Epithelial cell of esophagus (primary cell): ENCODE results near the gene MAP2K5.

Experiments
- DNase-seq: peaks from one replicate; pipeline ENCODE4 v3.0.0; 2010; ENCODE audit warnings: low read depth
- H3K4me3 ChIP-seq: 2 replicates; pipeline ENCODE4 v1.5.1; 2011; ENCODE audit warnings: mild to moderate bottlenecking, low read length, control low read depth
- CTCF ChIP-seq: IDR thresholded peaks from 2 replicates; pipeline ENCODE4 v1.5.1; 2011; ENCODE audit warnings: low read depth, mild to moderate bottlenecking, low read length, control low read depth, inconsistent platforms; ENCODE audit not compliant: insufficient read depth; ENCODE audit errors: missing control alignments

Gene MAP2K5

GRCh38 chr15:67579164-67579563, 36.7 kb downstream of the MAP2K5 start:
- TF ChIP-seq CTCF, result no peak
- DNase-seq, result no peak
- no peak overlapping the region for H3K4me3 ChIP-seq

DNA sequence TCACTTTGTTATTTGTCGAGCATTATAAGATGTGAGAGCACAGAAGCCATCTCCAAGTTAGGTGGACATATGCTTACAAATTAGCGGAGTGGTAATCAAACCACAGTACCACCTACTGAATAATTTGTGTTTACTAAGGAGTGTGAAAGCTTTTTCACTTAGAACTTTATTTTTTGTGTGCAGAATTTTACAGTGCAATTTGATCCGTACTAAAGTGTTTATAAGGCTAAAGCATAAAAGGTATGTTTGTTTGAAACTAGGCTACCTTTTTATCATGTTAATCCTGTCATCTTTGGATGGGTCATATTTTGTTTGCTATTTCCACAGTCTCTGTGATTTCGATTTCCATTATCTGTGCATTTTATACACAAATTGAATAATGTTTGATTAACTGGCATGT, 37.5 kb downstream of the MAP2K5 start:
- H3K4me3 ChIP-seq, result no peak overlapping the region
- TF ChIP-seq CTCF, result no peak
- no peak for DNase-seq

- no peak for TF ChIP-seq CTCF
- DNase-seq, result no peak
- no peak overlapping the region for H3K4me3 ChIP-seq
Observed at GRCh38 chr15:67584157-67584556, 41.7 kb downstream of the MAP2K5 start.

GRCh38 chr15:67585681-67586080, 43.2 kb downstream of the MAP2K5 start:
- no peak overlapping the region for H3K4me3 ChIP-seq
- no peak for TF ChIP-seq CTCF
- DNase-seq, result no peak

- no peak overlapping the region for H3K4me3 ChIP-seq
- no peak for DNase-seq
- no peak for TF ChIP-seq CTCF
Observed at GRCh38 chr15:67587331-67587730, 44.8 kb downstream of the MAP2K5 start.

GRCh38 chr15:67587754-67588153, 45.3 kb downstream of the MAP2K5 start:
- no peak for DNase-seq
- no peak for TF ChIP-seq CTCF
- H3K4me3 ChIP-seq, result no peak overlapping the region

DNA sequence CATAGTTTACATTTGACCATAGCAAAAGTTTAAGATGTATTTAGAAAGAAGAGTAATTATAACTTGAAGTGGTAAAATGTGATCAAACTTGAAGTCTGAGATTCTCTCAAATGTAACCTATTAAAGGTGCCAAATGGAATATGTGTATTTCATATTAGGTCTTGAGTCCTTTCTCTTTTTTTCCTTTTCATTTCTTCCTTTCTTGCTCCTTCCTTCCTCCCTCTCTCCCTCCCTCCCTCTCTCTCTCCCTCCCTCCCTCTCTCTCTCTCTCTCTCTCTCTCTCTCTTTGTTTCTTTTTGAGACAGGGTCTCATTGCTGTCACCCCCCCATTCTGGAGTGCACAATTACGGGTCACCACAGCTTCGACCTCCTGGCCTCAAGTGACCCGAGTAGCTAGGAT, 47.7 kb downstream of the MAP2K5 start:
- no peak for TF ChIP-seq CTCF
- no peak for DNase-seq
- no peak overlapping the region for H3K4me3 ChIP-seq
